Pancreas (tissue), 10 donors: ENCODE measurements around the gene POMGNT1. TPM values are rescaled to one million over a fixed set of nuclear protein-coding genes. Genes with fewer than 3 reads are reported as not detected.

Source experiments
- ATAC-seq, 4 donors: fragments of 200-7000 bp; cut with Tn5 transposase; one replicate each; pipeline versions ENCODE4 v1.8.0 to v1.9.1; 2020; ENCODE audit warnings: mild to moderate bottlenecking in 4 of 4, moderate library complexity in 4 of 4
- DNase-seq, 6 donors: peaks; one replicate each; pipeline ENCODE4 v3.0.0-alpha.2; 2020
- FAIRE-seq: peaks from 2 replicates; lab custom pipeline; 2012; peaks lifted over from hg19 to GRCh38; lab: Jason Lieb, UNC
- H3K27ac ChIP-seq, 4 donors: fragments of 200-600 bp; sonication (generic); 1 replicate in 3 of 4; 2 replicates in 1 of 4; pipeline versions ENCODE4 v1.5.0 to v1.8.0; 2020
- H3K27me3 ChIP-seq, 4 donors: fragments of 200-600 bp; one replicate each; pipeline ENCODE4 v1.8.0; 2021
- H3K36me3 ChIP-seq, 3 donors: fragments of 200-600 bp; sonication (generic) in 1 of 3; one replicate each; pipeline versions ENCODE4 v1.5.0 to v1.8.0; 2020 to 2021
- H3K4me1 ChIP-seq, 3 donors: fragments of 200-600 bp; one replicate each; pipeline ENCODE4 v1.8.0; 2021
- H3K4me3 ChIP-seq, 4 donors: fragments of 200-600 bp; sonication (generic) in 2 of 4; one replicate each; pipeline versions ENCODE4 v1.5.0 to v1.8.0; 2020 to 2021
- H3K9me3 ChIP-seq, 4 donors: fragments of 200-600 bp; one replicate each; pipeline ENCODE4 v1.8.0; 2021
- WGBS, 2 donors: extraction: QIAGEN DNeasy Blood & Tissue Kit; methylation state at CpG; one replicate each; pipeline ENCODE4 v1.1.7; 2013; 5-methylcytosine and 5-hydroxymethylcytosine counted together
- intact Hi-C, 3 donors: fragments of 100-400 bp; cut with DNase I; formaldehyde crosslinking; loops; one replicate each; pipeline versions ENCODE4 v1.11.1 to v1.14.2; 2022
- polyA plus RNA-seq, 2 donors: library from polyadenylated mRNA; stranded (reverse); fragments of 200-250 nt; gene quantifications; one replicate each; pipeline ENCODE4 v1.2.3, GENCODE V29; 2013
- total RNA-seq, 6 donors: library from RNA; stranded (reverse); fragmentation: NEBNext Ultra II Directional in 4 of 6; extraction: Animal tissue kit (Norgen Biotek cat#: 25700) in 4 of 6; gene quantifications; one replicate each; pipeline versions ENCODE4 v1.2.1 to v1.2.4, GENCODE V29; 2021 to 2023
- TF ChIP-seq, protein P1 (sequence below), 4 donors: fragments of 200-600 bp; sonication (generic) in 3 of 4; IDR thresholded peaks; one replicate each; pipeline versions ENCODE4 v1.5.0 to v1.8.0; 2021; ENCODE audit warnings: antibody characterized with exemption in 4 of 4
- donor health status: healthy with polysubstance abuse.
- donor health status: DM: no; HTN: no; CAD: no; lungs with moderate emphysema.
- donor health status: DM: no; HTN: no; CAD: no.
- donor health status: control.
- donor health status: control.
- donor health status: Bipolar disorder and iron deficiency.
- donor health status: DM: yes; HTN: yes; CAD: no.
- donor health status: DM: no; HTN: no; CAD: no.
- donor health status: DM: no; HTN: no; CAD: no.
- donor health status: DM: yes; HTN: yes; CAD: no.

The POMGNT1 gene
- total and polyA plus RNA-seq, 8 donors: 23.5 to 59.2 (median 36.1) TPM

DNA sequence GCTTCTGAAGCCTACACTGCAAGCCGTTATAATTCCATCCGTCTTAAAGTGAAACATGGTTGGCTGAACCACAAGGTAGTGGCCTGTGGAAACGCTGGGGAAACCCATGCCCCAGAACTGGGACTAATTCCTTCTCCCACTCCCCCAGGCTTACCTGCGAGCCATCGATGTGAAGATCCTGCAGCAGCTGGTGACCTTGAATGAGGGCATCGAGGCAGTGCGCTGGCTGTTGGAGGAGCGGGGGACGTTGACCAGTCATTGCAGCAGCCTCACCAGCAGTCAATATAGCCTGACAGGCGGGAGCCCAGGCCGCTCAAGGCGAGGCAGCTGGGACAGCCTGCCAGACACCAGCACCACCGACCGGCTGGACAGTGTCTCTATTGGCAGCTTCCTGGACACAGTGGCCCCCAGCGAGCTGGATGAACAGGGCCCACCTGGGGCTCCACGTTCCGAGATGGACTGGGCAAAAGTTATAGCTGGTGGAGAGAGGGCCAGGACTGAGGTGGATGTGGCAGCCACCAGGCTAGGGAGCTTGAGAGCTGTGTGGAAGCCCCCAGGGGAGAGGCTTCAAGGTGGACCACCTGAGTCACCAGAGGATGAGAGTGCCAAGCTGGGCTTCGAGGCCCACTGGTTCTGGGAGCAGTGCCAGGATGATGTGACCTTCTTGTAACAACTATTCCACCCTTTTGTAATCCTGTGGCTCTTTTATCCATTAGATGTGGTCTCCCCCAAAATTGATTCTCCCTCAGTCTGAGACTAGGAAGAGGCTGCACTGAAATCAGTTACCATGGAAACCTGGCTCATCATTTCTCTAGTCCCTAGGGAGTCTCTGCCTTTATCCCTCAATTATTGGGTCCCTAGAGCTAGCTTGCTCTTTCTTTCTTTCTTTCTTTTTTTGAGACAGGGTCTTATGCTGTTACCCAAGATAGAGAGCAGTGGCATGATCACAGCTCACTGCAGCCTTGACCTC is 21.6 kb upstream of the POMGNT1 start:
- intact Hi-C loops: loop anchor here in 1 of 3 donors (5.0 kb wide), 1 partner anchor 188 kb away; no protein-coding TSS in a partner anchor
- TF ChIP-seq, protein P1, sequence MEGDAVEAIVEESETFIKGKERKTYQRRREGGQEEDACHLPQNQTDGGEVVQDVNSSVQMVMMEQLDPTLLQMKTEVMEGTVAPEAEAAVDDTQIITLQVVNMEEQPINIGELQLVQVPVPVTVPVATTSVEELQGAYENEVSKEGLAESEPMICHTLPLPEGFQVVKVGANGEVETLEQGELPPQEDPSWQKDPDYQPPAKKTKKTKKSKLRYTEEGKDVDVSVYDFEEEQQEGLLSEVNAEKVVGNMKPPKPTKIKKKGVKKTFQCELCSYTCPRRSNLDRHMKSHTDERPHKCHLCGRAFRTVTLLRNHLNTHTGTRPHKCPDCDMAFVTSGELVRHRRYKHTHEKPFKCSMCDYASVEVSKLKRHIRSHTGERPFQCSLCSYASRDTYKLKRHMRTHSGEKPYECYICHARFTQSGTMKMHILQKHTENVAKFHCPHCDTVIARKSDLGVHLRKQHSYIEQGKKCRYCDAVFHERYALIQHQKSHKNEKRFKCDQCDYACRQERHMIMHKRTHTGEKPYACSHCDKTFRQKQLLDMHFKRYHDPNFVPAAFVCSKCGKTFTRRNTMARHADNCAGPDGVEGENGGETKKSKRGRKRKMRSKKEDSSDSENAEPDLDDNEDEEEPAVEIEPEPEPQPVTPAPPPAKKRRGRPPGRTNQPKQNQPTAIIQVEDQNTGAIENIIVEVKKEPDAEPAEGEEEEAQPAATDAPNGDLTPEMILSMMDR (IDR thresholded peaks at IDR 0.05): no peak
- Histone ChIP-seq H3K27ac (no peak overlapping the region), H3K36me3 (no peaks in the 10 kb centered on the region), H3K27me3 (no peaks in the 10 kb centered on the region), H3K9me3 (no peaks in the 10 kb centered on the region), H3K4me3 (no peak overlapping the region), H3K4me1 (no peaks in the 10 kb centered on the region)
- DNase-seq (no peak), ATAC-seq (no peak), FAIRE-seq (no peak)
- 58 to 62% methylated on average over 17 to 18 of the region's 18 CpGs for WGBS, 2 donors

DNA sequence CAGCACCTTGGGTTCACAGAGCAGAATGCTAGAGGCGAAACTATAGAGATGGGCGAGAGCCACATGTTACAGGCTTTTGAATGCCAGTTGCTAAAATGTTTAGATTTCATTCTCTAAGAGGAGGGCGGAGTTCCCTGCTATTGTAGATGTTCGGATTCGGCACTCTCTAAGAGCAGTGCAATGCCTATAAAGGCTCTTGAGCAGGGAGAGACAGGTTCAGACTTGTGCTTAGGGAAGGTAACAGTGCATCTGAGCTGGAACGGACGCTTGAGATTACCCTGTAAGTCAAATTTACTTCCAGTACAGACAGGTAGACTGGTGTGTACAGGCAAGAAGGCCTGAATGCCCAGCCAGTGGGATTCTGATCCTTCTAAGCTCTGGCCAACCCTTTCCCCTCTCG is 20.2 kb upstream of the POMGNT1 start:
- Histone ChIP-seq H3K36me3 (no peaks in the 10 kb centered on the region), H3K4me1 (no peaks in the 10 kb centered on the region), H3K27ac (no peak overlapping the region), H3K9me3 (no peaks in the 10 kb centered on the region), H3K4me3 (no peak overlapping the region), H3K27me3 (no peaks in the 10 kb centered on the region)
- intact Hi-C loops: no loop called here
- no peak for FAIRE-seq
- ATAC-seq: no peak
- TF ChIP-seq, protein P1 (IDR thresholded peaks at IDR 0.05): no peak
- WGBS, 2 donors: 77 to 89% methylated on average over 8 of the region's 8 CpGs
- no peak for DNase-seq

DNA sequence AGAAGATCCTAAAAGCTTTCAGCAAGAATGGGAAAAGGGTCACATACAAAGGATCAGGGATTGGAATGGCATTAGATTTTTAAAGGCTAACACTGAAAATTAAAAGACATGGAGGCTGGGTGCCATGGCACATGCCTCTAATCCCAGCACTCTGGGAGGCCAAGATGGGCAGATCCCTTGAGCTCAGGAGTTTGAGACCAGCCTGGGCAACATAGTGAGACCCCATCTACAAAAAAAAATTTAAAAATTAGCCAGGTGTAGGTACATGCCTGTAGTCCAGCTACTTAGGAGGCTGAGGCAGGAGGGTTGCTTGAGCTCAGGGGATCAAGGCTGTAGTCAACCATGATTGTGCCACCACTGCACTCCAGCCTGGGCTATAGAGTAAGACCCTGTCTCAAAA is 17.3 kb upstream of the POMGNT1 start:
- Histone ChIP-seq H3K36me3 (no peaks in the 10 kb centered on the region), H3K4me1 (no peaks in the 10 kb centered on the region), H3K9me3 (no peaks in the 10 kb centered on the region), H3K27ac (no peak overlapping the region), H3K27me3 (no peaks in the 10 kb centered on the region), H3K4me3 (no peak overlapping the region)
- intact Hi-C loops: no loop called here
- ATAC-seq (no peak), DNase-seq (no peak), FAIRE-seq (no peak)
- TF ChIP-seq, protein P1 (IDR thresholded peaks at IDR 0.05): no peak

DNA sequence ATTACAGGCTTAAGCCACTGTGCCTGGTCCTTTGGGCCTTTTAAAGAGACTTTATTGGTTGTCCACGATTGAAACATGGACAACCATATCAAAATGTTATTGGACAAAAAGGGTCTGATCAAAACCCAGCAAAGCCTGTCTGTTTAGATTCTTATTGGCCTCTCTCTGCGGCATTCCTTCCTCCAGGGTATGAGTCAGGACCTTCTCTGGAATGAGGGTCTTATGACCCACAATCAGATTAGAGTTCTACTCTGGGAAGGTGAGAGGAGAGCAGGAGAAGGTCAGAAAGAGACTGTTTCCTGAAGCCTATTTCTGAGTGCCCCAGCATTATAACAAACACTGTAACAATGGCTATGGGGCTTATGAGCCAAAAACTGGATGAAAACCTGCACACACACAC is 12.8 kb upstream of the POMGNT1 start:
- H3K27me3 ChIP-seq: no peaks in the 10 kb centered on the region
- TF ChIP-seq, protein P1 (IDR thresholded peaks at IDR 0.05): no peak
- no peak for ATAC-seq
- FAIRE-seq: no peak
- DNase-seq: no peak
- H3K9me3 ChIP-seq: no peaks in the 10 kb centered on the region
- 61 to 64% methylated on average over 2 of the region's 2 CpGs for WGBS, 2 donors
- intact Hi-C loops: no loop called here
- no peaks in the 10 kb centered on the region for H3K4me1 ChIP-seq
- H3K27ac ChIP-seq: no peak overlapping the region
- no peaks in the 10 kb centered on the region for H3K36me3 ChIP-seq
- no peak overlapping the region for H3K4me3 ChIP-seq

DNA sequence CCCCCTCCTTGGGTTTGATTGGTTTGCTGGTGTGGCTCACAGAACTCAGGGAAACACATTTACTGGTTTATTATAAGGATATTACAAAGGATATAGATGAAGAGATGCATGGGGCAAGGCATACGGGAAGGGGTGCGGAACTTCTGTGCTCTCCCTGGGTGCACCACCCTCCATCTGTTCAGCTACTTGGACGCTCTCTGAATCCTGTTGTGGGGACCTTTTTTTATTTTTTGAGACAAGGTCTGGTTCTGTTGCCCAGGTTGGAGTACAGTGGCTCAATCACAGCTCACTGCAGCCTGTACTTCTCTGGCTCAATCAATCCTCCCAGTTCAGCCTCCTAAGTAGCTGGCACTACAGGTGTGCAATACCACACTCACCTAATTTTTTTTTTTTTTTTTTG is 12.3 kb upstream of the POMGNT1 start:
- no peak overlapping the region for H3K4me3 ChIP-seq
- no peaks in the 10 kb centered on the region for H3K27me3 ChIP-seq
- no peaks in the 10 kb centered on the region for H3K4me1 ChIP-seq
- H3K9me3 ChIP-seq: no peaks in the 10 kb centered on the region
- H3K27ac ChIP-seq: no peak overlapping the region
- no peaks in the 10 kb centered on the region for H3K36me3 ChIP-seq
- intact Hi-C loops: no loop called here
- no peak for DNase-seq
- TF ChIP-seq, protein P1 (IDR thresholded peaks at IDR 0.05): no peak
- 83 to 86% methylated on average over 3 of the region's 3 CpGs for WGBS, 2 donors
- no peak for FAIRE-seq
- no peak for ATAC-seq
